GM12874 (cell line): Measurements from ENCODE around the gene KIF6.

Experiments used
- CTCF ChIP-seq: IDR thresholded peaks from 2 replicates; pipeline ENCODE4 v1.5.1; 2011; ENCODE audit warnings: low read depth, mild to moderate bottlenecking, control low read depth, low read length, moderate library complexity; ENCODE audit not compliant: insufficient read depth

Gene KIF6

GRCh38 chr6:39441301-39441700 is 283.9 kb downstream of the KIF6 start:
- TF ChIP-seq CTCF: no peak

- no peak for TF ChIP-seq CTCF
These were observed 285.2 kb downstream of the KIF6 start for GRCh38 chr6:39440039-39440426.

GRCh38 chr6:39439342-39440038 is 285.7 kb downstream of the KIF6 start:
- TF ChIP-seq CTCF: no peak

GRCh38 chr6:39433630-39434029 is 291.6 kb downstream of the KIF6 start:
- no peak for TF ChIP-seq CTCF

GRCh38 chr6:39432330-39433025 is 292.7 kb downstream of the KIF6 start:
- no peak for TF ChIP-seq CTCF

- TF ChIP-seq CTCF: no peak
These were observed 294.2 kb downstream of the KIF6 start for GRCh38 chr6:39430871-39431523.

- TF ChIP-seq CTCF: no peak
These were observed 294.8 kb downstream of the KIF6 start for GRCh38 chr6:39430446-39430845.
